Transverse colon (tissue), 4 donors: ENCODE results near the gene WNT4. TPM values are rescaled to one million over a fixed set of nuclear protein-coding genes. Genes with fewer than 3 reads are reported as not detected.

Experiments
- DNase-seq: peaks from one replicate; pipeline ENCODE4 v3.0.0-alpha.2; 2019
- H3K27ac ChIP-seq, 4 donors: fragments of 200-600 bp; sonication (generic); 2 replicates each; pipeline ENCODE4 v1.5.1; 2016 to 2018; ENCODE audit warnings: inconsistent platforms in 4 of 4
- H3K27me3 ChIP-seq: fragments of 200-600 bp; sonication (generic); 2 replicates; pipeline ENCODE4 v1.5.1; 2017; ENCODE audit warnings: inconsistent platforms
- H3K36me3 ChIP-seq, 4 donors: fragments of 200-600 bp; sonication (generic); 2 replicates each; pipeline ENCODE4 v1.5.1; 2017 to 2019; ENCODE audit warnings: inconsistent platforms in 4 of 4
- H3K4me1 ChIP-seq, 4 donors: fragments of 200-600 bp; sonication (generic); 2 replicates each; pipeline ENCODE4 v1.5.1; 2017 to 2020; ENCODE audit warnings: inconsistent platforms in 4 of 4
- H3K4me3 ChIP-seq, 4 donors: fragments of 200-600 bp; sonication (generic); 1 replicate in 1 of 4; 2 replicates in 3 of 4; pipeline versions ENCODE4 v1.5.1 to v1.6.1; 2017 to 2019; ENCODE audit warnings: inconsistent platforms in 4 of 4
- H3K9me3 ChIP-seq, 2 donors: fragments of 200-600 bp; sonication (generic); 2 replicates each; pipeline ENCODE4 v1.5.1; 2017 to 2019; ENCODE audit warnings: inconsistent platforms in 2 of 2
- CTCF ChIP-seq, 5 experiments: fragments of 200-600 bp in 3 of 5; fragments of 450-650 bp in 2 of 5; sonication (generic) in 3 of 5; IDR thresholded peaks; 1 replicate in 2 of 5; 2 replicates in 3 of 5; pipeline ENCODE4 v1.5.1; 2016 to 2017; ENCODE audit warnings: antibody characterized with exemption in 5 of 5, inconsistent platforms in 3 of 5, mild to moderate bottlenecking in 2 of 5, moderate library complexity in 1 of 5
- EP300 ChIP-seq: sonication (generic); formaldehyde crosslinking; IDR thresholded peaks from one replicate; pipeline ENCODE4 v1.6.1; 2017; ENCODE audit warnings: antibody characterized with exemption, low read depth
- POLR2A ChIP-seq: fragments of 450-650 bp; IDR thresholded peaks from one replicate; pipeline ENCODE4 v1.6.1; 2016; ENCODE audit warnings: antibody characterized with exemption, mild to moderate bottlenecking, moderate library complexity
- POLR2AphosphoS5 ChIP-seq, 3 donors: sonication (generic); formaldehyde crosslinking; IDR thresholded peaks; one replicate each; pipeline ENCODE4 v1.6.1; 2016; ENCODE audit warnings: antibody characterized with exemption in 3 of 3
- WGBS, 2 donors: methylation state at CpG; one replicate each; pipeline ENCODE4 v1.1.5; 2018; ENCODE audit warnings: low coverage in 1 of 2; 5-methylcytosine and 5-hydroxymethylcytosine counted together
- in situ Hi-C, 4 donors: fragments of 200-750 bp; cut with MboI; loops; one replicate each; pipeline versions ENCODE4 v1.15.0 to v1.15.1; 2017; ENCODE audit warnings: low sequenced_read_pairs in 3 of 4, low pct_ligation_motif_present in 1 of 4, low pct_unique_long_range_greater_than_20kb in 1 of 4
- intact Hi-C: fragments of 100-400 bp; cut with DNase I; formaldehyde crosslinking; loops from one replicate; pipeline ENCODE4 v1.15.1; 2023; ENCODE audit warnings: low total_unique reads
- total RNA-seq, 4 donors: library from RNA; depleted of rRNA; stranded (reverse); fragments of >200 nt; gene quantifications; one replicate each; pipeline ENCODE4 v1.1.0, GENCODE V29; 2016

Gene WNT4
- total RNA-seq, 4 donors from 2014 or later: 0.82 to 3.0 (median 2.1) TPM; not detected in 1

GRCh38 chr1:22114083-22115012 is 28.5 kb downstream of the WNT4 start:
- H3K4me1 ChIP-seq: peaks cover 3 to 57% (median 25%) of the 10 kb centered on the region in 4 donors
- in situ Hi-C loops: no loop called here

GRCh38 chr1:22112554-22112953 is 30.3 kb downstream of the WNT4 start:
- Histone ChIP-seq H3K27me3 (no peaks in the 10 kb centered on the region), H3K4me1 (peaks cover 13 to 67% (median 38%) of the 10 kb centered on the region in 4 donors), H3K36me3 (peaks cover 0 to 4% (median 0%) of the 10 kb centered on the region in 4 donors), H3K4me3 (no peak overlapping the region), H3K9me3 (no peaks in the 10 kb centered on the region), H3K27ac (no peak overlapping the region)
- in situ Hi-C loops (no loop called here), intact Hi-C loops (loop anchor here (10.0 kb wide), 1 partner anchor 58 kb away; the partner anchor contains the start of gene CDC42)
- no peak for DNase-seq
- no peak for TF ChIP-seq POLR2AphosphoS5 (IDR thresholded peaks at IDR 0.05)
- no peak for TF ChIP-seq CTCF (IDR thresholded peaks at IDR 0.05)
- TF ChIP-seq EP300: no peak
- 72% methylated on average over 3 of the region's 3 CpGs; no CpG with 5 or more reads in 1 of the 2 donors for WGBS, 2 donors

More at GRCh38 chr1:22114083-22115012, 28.5 kb downstream of the WNT4 start:
- TF ChIP-seq POLR2A (no peak), EP300 (no peak), CTCF (IDR thresholded peaks at IDR 0.05) (no peak), POLR2AphosphoS5 (IDR thresholded peaks at IDR 0.05) (no peak)
- no peaks in the 10 kb centered on the region for H3K9me3 ChIP-seq
- no peak for DNase-seq
- no peak overlapping the region for H3K4me3 ChIP-seq
- WGBS, 2 donors: 73% methylated on average over 18 of the region's 18 CpGs; no CpG with 5 or more reads in 1 of the 2 donors
- no peaks in the 10 kb centered on the region for H3K27me3 ChIP-seq
- peaks cover 0 to 4% (median 0%) of the 10 kb centered on the region in 4 donors for H3K36me3 ChIP-seq
- peak overlapping the region in 2 of 4 donors; percentile 20 to 24 for H3K27ac ChIP-seq
- intact Hi-C loops: loop anchor here (10.0 kb wide), 1 partner anchor 60 kb away; the partner anchor contains the start of gene CDC42

DNA sequence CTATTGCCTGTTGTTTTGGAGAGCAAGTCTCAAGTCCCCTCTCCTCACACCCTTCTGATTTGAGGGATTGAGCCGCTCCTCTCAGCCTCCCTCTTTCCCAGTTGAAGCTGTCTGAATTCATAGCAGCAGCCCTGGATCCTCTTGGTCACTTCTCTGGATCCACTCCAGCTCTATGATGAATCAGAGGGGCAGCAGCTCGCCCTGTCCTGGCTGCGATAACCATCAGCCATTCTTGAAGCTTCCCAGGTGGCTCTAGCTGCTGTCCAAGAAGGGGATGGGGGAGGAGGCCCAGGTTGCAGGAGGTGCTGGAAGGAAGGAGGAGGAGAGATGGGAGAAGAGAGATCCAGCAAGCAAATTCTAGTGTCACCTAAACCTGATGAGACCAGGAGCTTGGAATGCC is 31.3 kb downstream of the WNT4 start:
- Histone ChIP-seq H3K27me3 (no peaks in the 10 kb centered on the region), H3K27ac (peak overlapping the region in 1 of 4 donors; percentile 43), H3K4me3 (no peak overlapping the region), H3K36me3 (peaks cover 0 to 4% (median 0%) of the 10 kb centered on the region in 4 donors), H3K9me3 (no peaks in the 10 kb centered on the region), H3K4me1 (peaks cover 13 to 60% (median 36%) of the 10 kb centered on the region in 4 donors)
- DNase-seq: no peak
- TF ChIP-seq POLR2A (no peak), CTCF (IDR thresholded peaks at IDR 0.05) (no peak), EP300 (no peak), POLR2AphosphoS5 (IDR thresholded peaks at IDR 0.05) (no peak)
- 63% methylated on average over 3 of the region's 3 CpGs; no CpG with 5 or more reads in 1 of the 2 donors for WGBS, 2 donors
- intact Hi-C loops (loop anchor here (10.0 kb wide), 1 partner anchor 57 kb away; the partner anchor contains the start of gene CDC42), in situ Hi-C loops (no loop called here)

- in situ Hi-C loops (no loop called here), intact Hi-C loops (loop anchor here (10.0 kb wide), 1 partner anchor 56 kb away; the partner anchor contains the start of gene CDC42)
- 83% methylated on average over 1 of the region's 1 CpG; no CpG with 5 or more reads in 1 of the 2 donors for WGBS, 2 donors
- Histone ChIP-seq H3K4me3 (no peak overlapping the region), H3K27me3 (no peaks in the 10 kb centered on the region), H3K4me1 (peaks cover 13 to 63% (median 36%) of the 10 kb centered on the region in 4 donors), H3K27ac (peak overlapping the region in 1 of 4 donors; percentile 28), H3K36me3 (peaks cover 0 to 4% (median 0%) of the 10 kb centered on the region in 4 donors), H3K9me3 (no peaks in the 10 kb centered on the region)
- DNase-seq: no peak
- TF ChIP-seq POLR2A: no peak
- no peak for TF ChIP-seq EP300
- no peak for TF ChIP-seq POLR2AphosphoS5 (IDR thresholded peaks at IDR 0.05)
- no peak for TF ChIP-seq CTCF (IDR thresholded peaks at IDR 0.05)
Observed at GRCh38 chr1:22111115-22111514, 31.8 kb downstream of the WNT4 start.
